K562 (cell line): ENCODE measurements around the gene TPD52L1. TPM values are rescaled to one million over a fixed set of nuclear protein-coding genes. Genes with fewer than 3 reads are reported as not detected.

Experiments
- CBFA2T3 ChIP-seq: fragments of 450-650 bp; IDR thresholded peaks from 2 replicates; pipeline ENCODE4 v1.6.1; 2017
- MAZ ChIP-seq, 2 experiments: fragments of 450-650 bp in 1 of 2; sonication (generic) in 1 of 2; formaldehyde crosslinking; IDR thresholded peaks in 1 of 2; conservative IDR thresholded peaks in 1 of 2; 2 replicates each; pipeline versions ENCODE4 v1.4.0 to v1.5.0; 2020; ENCODE audit warnings: mild to moderate bottlenecking in 1 of 2, missing genetic modification reagents in 1 of 2
- SMC3 ChIP-seq: conservative IDR thresholded peaks from 2 replicates; pipeline ENCODE4 v1.6.1; 2011; ENCODE audit warnings: low read depth, low read length, improper control_type of control experiment; ENCODE audit not compliant: insufficient read depth
- ZKSCAN3 ChIP-seq: fragments of 250-450 bp; sonication (Bioruptor Pico); IDR thresholded peaks from 2 replicates; pipeline ENCODE4 v1.4.0; 2020
- polyA plus RNA-seq, 8 experiments: library from polyadenylated mRNA; depleted of rRNA in 4 of 8; stranded (reverse) in 5 of 8; unstranded in 3 of 8; fragments of >200 nt; fragmentation: Nextera tagmentation in 2 of 8; fragmentation: Illumina TruSeq in 1 of 8; extraction: Ambion mirVana in 2 of 8; extraction: Trizol in 1 of 8; gene quantifications; 2 replicates each; pipeline versions ENCODE4 v1.2.1 to v1.2.3, GENCODE V29; 2011 to 2014; ENCODE audit warnings: inconsistent platforms in 1 of 8, missing spikeins in 1 of 8
- total RNA-seq, 7 experiments: library from RNA; depleted of rRNA in 6 of 7; stranded (reverse); fragments of >200 nt in 6 of 7; fragmentation: Illumina TruSeq in 2 of 7; extraction: Trizol in 2 of 7; gene quantifications; 2 replicates each; pipeline versions ENCODE4 v1.2.1 to v1.2.3, GENCODE V29; 2011 to 2021; ENCODE audit warnings: low replicate concordance in 1 of 7
- TF ChIP-seq, protein P1 (sequence below), 2 experiments: fragments of 450-650 bp; formaldehyde crosslinking in 1 of 2; IDR thresholded peaks; 2 replicates each; pipeline versions ENCODE4 v1.4.0 to v1.6.1; 2014 to 2020; ENCODE audit warnings: mild to moderate bottlenecking in 2 of 2, borderline replicate concordance in 1 of 2, low read depth in 1 of 2

TPD52L1 gene
- total and polyA plus RNA-seq, 9 of the 15 experiments (the other 6 are each of a cell fraction or from before 2014, with no cell fraction given), result 12.9 to 149 (median 75.7) TPM

DNA sequence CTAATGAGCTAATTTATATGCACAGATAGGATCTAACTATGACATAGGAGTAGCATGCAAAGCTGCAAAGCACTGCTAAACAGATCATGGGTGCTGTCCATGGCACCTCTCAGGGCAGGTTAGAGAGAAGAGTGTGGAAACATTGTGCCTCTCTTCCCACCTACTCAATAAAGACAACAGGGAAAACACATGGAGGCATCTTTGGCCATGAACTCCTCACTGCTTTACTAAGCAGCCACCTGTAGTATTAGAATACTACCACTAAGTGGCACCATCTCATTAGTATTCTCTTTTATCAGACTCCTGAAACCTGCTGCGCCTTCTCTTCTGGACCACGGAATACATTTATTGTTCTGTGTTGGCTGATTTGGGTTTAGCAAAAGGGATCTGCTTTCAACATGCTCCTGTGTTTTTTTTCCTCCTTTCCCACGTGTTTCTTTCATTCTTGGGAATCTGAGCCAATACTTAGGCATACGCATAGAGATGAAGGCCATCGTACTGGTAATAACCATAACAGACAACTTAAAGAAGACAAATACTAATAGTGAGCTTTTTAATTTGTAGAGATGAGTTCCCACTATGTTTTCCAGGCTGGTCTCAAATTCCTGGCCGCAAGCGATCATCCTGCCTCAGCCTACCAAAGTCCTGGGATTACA is 157.5 kb downstream of the TPD52L1 start (continued):
- TF ChIP-seq, protein P1, sequence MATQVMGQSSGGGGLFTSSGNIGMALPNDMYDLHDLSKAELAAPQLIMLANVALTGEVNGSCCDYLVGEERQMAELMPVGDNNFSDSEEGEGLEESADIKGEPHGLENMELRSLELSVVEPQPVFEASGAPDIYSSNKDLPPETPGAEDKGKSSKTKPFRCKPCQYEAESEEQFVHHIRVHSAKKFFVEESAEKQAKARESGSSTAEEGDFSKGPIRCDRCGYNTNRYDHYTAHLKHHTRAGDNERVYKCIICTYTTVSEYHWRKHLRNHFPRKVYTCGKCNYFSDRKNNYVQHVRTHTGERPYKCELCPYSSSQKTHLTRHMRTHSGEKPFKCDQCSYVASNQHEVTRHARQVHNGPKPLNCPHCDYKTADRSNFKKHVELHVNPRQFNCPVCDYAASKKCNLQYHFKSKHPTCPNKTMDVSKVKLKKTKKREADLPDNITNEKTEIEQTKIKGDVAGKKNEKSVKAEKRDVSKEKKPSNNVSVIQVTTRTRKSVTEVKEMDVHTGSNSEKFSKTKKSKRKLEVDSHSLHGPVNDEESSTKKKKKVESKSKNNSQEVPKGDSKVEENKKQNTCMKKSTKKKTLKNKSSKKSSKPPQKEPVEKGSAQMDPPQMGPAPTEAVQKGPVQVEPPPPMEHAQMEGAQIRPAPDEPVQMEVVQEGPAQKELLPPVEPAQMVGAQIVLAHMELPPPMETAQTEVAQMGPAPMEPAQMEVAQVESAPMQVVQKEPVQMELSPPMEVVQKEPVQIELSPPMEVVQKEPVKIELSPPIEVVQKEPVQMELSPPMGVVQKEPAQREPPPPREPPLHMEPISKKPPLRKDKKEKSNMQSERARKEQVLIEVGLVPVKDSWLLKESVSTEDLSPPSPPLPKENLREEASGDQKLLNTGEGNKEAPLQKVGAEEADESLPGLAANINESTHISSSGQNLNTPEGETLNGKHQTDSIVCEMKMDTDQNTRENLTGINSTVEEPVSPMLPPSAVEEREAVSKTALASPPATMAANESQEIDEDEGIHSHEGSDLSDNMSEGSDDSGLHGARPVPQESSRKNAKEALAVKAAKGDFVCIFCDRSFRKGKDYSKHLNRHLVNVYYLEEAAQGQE (IDR thresholded peaks at IDR 0.05; ENCODE audit: borderline replicate concordance), result peak; percentile 76
- TF ChIP-seq, protein P1 (CRISPR knock-in tag; IDR thresholded peaks at IDR 0.05; ENCODE audit: low read depth), result no peak
- TF ChIP-seq MAZ (CRISPR knock-in tag; conservative IDR thresholded peaks at IDR 0.05 in 1 of 2, IDR thresholded peaks at IDR 0.05 in 1 of 2), result 0 out of 4 replicates have a peak, but pooled peaks of 1 of the 2 experiments have one; percentile 28
- peak; percentile 84 for TF ChIP-seq SMC3
- no peak for TF ChIP-seq CBFA2T3
- no peak for TF ChIP-seq ZKSCAN3
